HG02840 (cell line): ENCODE data around the gene COBL.

ENCODE experiments used
- ATAC-seq: cut with Tn5 transposase; IDR thresholded peaks from one replicate; pipeline ENCODE4 v1.9.1; 2021; ENCODE audit warnings: mild to moderate bottlenecking, moderate library complexity, moderate number of reproducible peaks; ENCODE audit not compliant: unreplicated experiment, low FRiP score

Gene COBL

GRCh38 chr7:51278797-51279196 lies 37.8 kb downstream of the COBL start:
- no peak for ATAC-seq

- ATAC-seq: no peak
Observed at GRCh38 chr7:51276967-51277366, 39.6 kb downstream of the COBL start.

- no peak for ATAC-seq
Observed at GRCh38 chr7:51276091-51276605, 40.5 kb downstream of the COBL start.

- ATAC-seq: no peak
Observed at GRCh38 chr7:51275532-51275931, 41.1 kb downstream of the COBL start.

GRCh38 chr7:51274955-51275354 lies 41.7 kb downstream of the COBL start:
- ATAC-seq: no peak

GRCh38 chr7:51274001-51274400 lies 42.6 kb downstream of the COBL start:
- no peak for ATAC-seq

GRCh38 chr7:51273360-51273759 lies 43.2 kb downstream of the COBL start:
- ATAC-seq: no peak

- no peak for ATAC-seq
Observed at GRCh38 chr7:51270965-51271364, 45.6 kb downstream of the COBL start.

- no peak for ATAC-seq
Observed at GRCh38 chr7:51269911-51270310, 46.7 kb downstream of the COBL start.

GRCh38 chr7:51269321-51269720 lies 47.3 kb downstream of the COBL start:
- no peak for ATAC-seq

GRCh38 chr7:51268859-51269258 lies 47.8 kb downstream of the COBL start:
- ATAC-seq: no peak

GRCh38 chr7:51267169-51267568 lies 49.4 kb downstream of the COBL start:
- no peak for ATAC-seq

- ATAC-seq: no peak
Observed at GRCh38 chr7:51265066-51265907, 51.3 kb downstream of the COBL start.

GRCh38 chr7:51263631-51264484 lies 52.8 kb downstream of the COBL start:
- no peak for ATAC-seq

- no peak for ATAC-seq
Observed at GRCh38 chr7:51262796-51263531, 53.6 kb downstream of the COBL start.

GRCh38 chr7:51261950-51262795 lies 54.4 kb downstream of the COBL start:
- no peak for ATAC-seq

GRCh38 chr7:51261117-51261835 lies 55.3 kb downstream of the COBL start:
- no peak for ATAC-seq

- ATAC-seq: no peak
Observed at GRCh38 chr7:51260516-51260915, 56.1 kb downstream of the COBL start.

- no peak for ATAC-seq
Observed at GRCh38 chr7:51259766-51260165, 56.8 kb downstream of the COBL start.
